BLaER1 treated with 17β-estradiol and CSF1 and Interleukin-3, amounts not matched to agents 10 nM and 100 nM (cell line): ENCODE data around the gene WWOX.

Source experiments
- H3K27ac ChIP-seq, 11 experiments: shearing (Covaris generic); formaldehyde crosslinking; 2 replicates each; pipeline ENCODE4 v1.8.1; 2022
- H3K27me3 ChIP-seq, 11 experiments: shearing (Covaris generic); formaldehyde crosslinking; 2 replicates each; pipeline ENCODE4 v1.8.1; 2022
- H3K36me3 ChIP-seq, 11 experiments: shearing (Covaris generic); formaldehyde crosslinking; 2 replicates each; pipeline ENCODE4 v1.8.1; 2022
- H3K4me1 ChIP-seq, 10 experiments: shearing (Covaris generic); formaldehyde crosslinking; 2 replicates each; pipeline ENCODE4 v1.8.1; 2022
- H3K4me2 ChIP-seq, 11 experiments: shearing (Covaris generic); formaldehyde crosslinking; 2 replicates each; pipeline ENCODE4 v1.8.1; 2022
- H3K4me3 ChIP-seq, 10 experiments: shearing (Covaris generic); formaldehyde crosslinking; 2 replicates each; pipeline ENCODE4 v1.8.1; 2022
- H3K9ac ChIP-seq, 11 experiments: shearing (Covaris generic); formaldehyde crosslinking; 2 replicates each; pipeline ENCODE4 v1.8.1; 2022
- H3K9me3 ChIP-seq, 11 experiments: shearing (Covaris generic); formaldehyde crosslinking; replicated peaks in 1 of 11; 2 replicates each; pipeline ENCODE4 v1.8.1; 2022
- H4K20me1 ChIP-seq, 11 experiments: shearing (Covaris generic); formaldehyde crosslinking; 2 replicates each; pipeline ENCODE4 v1.8.1; 2022
- Cebpa-rat ChIP-seq, 11 experiments: shearing (Covaris generic); IDR thresholded peaks; 2 replicates each; pipeline ENCODE4 v1.8.1; 2022

WWOX gene

GRCh38 chr16:79190542-79190941 is 1091.1 kb downstream of the WWOX start:
- no peaks in the 10 kb centered on the region for H4K20me1 ChIP-seq

DNA sequence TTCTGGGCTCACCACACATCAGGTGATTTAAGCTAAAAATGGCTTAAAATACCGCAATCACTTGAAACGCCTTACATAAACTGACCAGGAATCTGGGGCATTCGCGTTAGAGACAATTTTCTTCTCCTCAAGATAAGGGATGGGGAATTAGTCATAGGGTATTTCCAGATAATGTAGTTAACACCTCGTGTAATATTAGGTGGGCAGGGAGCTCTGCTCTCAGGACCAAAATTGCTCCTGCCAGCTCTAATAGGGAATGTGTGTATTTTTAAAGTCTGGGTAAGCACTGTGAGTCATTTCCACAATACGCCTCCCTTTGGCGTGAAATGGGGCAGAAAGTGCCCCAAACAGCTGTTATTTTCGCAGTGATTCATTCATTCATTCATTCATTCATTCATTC is 1092.5 kb downstream of the WWOX start:
- TF ChIP-seq Cebpa-rat (IDR thresholded peaks at IDR 0.05): no peak
- H3K27ac ChIP-seq: no peak overlapping the region
- H3K9me3 ChIP-seq: peaks cover 9 to 19% (median 13%) of the 10 kb centered on the region in 11 experiments; a peak in 13 of 22 replicates

More at GRCh38 chr16:79190542-79190941, 1091.1 kb downstream of the WWOX start:
- Histone ChIP-seq H3K27ac (no peak overlapping the region), H3K4me2 (no peak overlapping the region), H3K4me1 (peaks cover 8 to 12% (median 10%) of the 10 kb centered on the region in 10 experiments; a peak in 19 of 20 replicates), H3K9me3 (peaks cover 9 to 21% (median 13%) of the 10 kb centered on the region in 11 experiments; a peak in 13 of 22 replicates), H3K27me3 (no peaks in the 10 kb centered on the region), H3K36me3 (no peaks in the 10 kb centered on the region), H3K4me3 (no peak overlapping the region), H3K9ac (no peak overlapping the region)
- no peak for TF ChIP-seq Cebpa-rat (IDR thresholded peaks at IDR 0.05)

DNA sequence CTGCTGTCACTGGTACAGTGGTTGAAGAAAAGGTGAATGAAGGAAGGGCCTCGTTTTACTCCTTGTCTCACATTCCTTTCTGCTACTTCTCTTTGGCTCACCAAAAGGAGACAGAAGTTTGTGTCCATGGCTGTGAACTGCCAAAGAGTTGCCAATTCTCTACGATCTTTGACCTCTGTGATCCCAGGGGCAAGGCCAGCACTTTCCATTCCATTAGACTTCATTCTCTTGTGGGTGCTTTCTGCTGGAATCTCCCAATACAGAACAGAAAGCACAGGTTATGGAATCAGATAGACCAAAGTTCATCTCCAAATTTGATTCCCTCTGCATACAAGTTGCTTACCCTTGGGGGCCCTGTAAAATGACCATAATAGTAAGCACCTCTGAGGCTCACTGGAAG is 1093.5 kb downstream of the WWOX start:
- no peaks in the 10 kb centered on the region for H4K20me1 ChIP-seq
- peaks cover 8 to 10% (median 9%) of the 10 kb centered on the region in 11 experiments; a peak in 13 of 22 replicates for H3K9me3 ChIP-seq
- H3K36me3 ChIP-seq: no peaks in the 10 kb centered on the region
- TF ChIP-seq Cebpa-rat (IDR thresholded peaks at IDR 0.05): no peak
- no peaks in the 10 kb centered on the region for H3K27me3 ChIP-seq
- peaks cover 5 to 8% (median 7%) of the 10 kb centered on the region in 10 experiments; a peak in 19 of 20 replicates for H3K4me1 ChIP-seq
- no peak overlapping the region for H3K27ac ChIP-seq
- no peak overlapping the region for H3K4me2 ChIP-seq
- no peak overlapping the region for H3K9ac ChIP-seq
- H3K4me3 ChIP-seq: no peak overlapping the region

More for the DNA sequence above, 1092.5 kb downstream of the WWOX start:
- no peak overlapping the region for H3K4me2 ChIP-seq
- H3K36me3 ChIP-seq: no peaks in the 10 kb centered on the region
- H4K20me1 ChIP-seq: no peaks in the 10 kb centered on the region
- H3K27me3 ChIP-seq: no peaks in the 10 kb centered on the region
- H3K4me1 ChIP-seq: peaks cover 8 to 12% (median 10%) of the 10 kb centered on the region in 10 experiments; a peak in 19 of 20 replicates
- H3K4me3 ChIP-seq: no peak overlapping the region
- no peak overlapping the region for H3K9ac ChIP-seq

DNA sequence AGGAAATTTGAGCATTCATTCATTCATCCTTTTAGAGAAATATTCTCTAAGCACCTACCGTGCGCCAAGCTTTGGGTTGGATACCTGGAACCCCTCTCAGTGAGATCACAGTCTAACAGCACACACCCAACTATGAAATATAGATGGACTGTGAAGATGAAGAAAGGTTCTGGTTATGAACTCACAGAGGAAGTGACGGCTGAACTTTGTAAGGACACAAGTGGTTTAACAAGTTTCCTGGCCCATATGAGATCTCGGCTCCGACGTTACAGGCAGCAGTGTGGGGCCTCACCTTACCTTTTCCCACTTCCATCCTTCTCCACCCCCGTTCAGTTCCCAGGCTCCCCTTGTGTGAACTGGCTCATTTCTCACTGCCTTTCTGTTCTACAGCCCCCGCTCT is 1094.8 kb downstream of the WWOX start:
- Histone ChIP-seq H3K27ac (no peak overlapping the region), H3K4me3 (no peak overlapping the region), H3K4me2 (no peak overlapping the region), H3K36me3 (no peaks in the 10 kb centered on the region), H3K27me3 (no peaks in the 10 kb centered on the region), H3K9ac (no peak overlapping the region), H3K4me1 (no peaks in the 10 kb centered on the region; a peak in 2 of 20 replicates), H3K9me3 (no peaks in the 10 kb centered on the region; a peak in 1 of 22 replicates), H4K20me1 (no peaks in the 10 kb centered on the region)
- no peak for TF ChIP-seq Cebpa-rat (IDR thresholded peaks at IDR 0.05)

- no peak for TF ChIP-seq Cebpa-rat (IDR thresholded peaks at IDR 0.05)
- Histone ChIP-seq H3K4me3 (no peak overlapping the region), H4K20me1 (no peaks in the 10 kb centered on the region), H3K4me2 (no peak overlapping the region), H3K36me3 (no peaks in the 10 kb centered on the region), H3K9me3 (no peaks in the 10 kb centered on the region), H3K9ac (no peak overlapping the region), H3K4me1 (no peaks in the 10 kb centered on the region; a peak in 2 of 20 replicates), H3K27me3 (no peaks in the 10 kb centered on the region), H3K27ac (no peak overlapping the region)
Observed at GRCh38 chr16:79195938-79196337, 1096.5 kb downstream of the WWOX start.

DNA sequence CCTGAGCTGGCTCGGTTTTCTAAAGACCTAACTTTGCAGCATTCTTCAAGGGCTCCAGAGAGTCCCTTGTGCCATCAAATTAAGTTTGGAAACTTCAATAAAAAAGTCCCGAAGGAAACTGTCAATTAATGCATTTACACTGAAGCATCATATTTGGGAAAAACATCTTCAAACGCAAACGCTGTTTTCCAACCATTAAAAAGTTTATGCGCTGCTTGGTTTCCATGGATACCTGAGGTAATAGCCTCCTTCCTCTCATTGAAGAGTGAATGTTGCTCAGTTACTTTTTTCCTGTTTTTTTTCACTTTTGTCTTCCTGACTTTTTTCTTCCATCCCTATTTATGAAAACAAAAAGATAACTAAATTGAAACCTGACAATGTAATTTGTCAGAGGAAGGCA is 1102.0 kb downstream of the WWOX start:
- no peak overlapping the region for H3K27ac ChIP-seq
- no peak for TF ChIP-seq Cebpa-rat (IDR thresholded peaks at IDR 0.05)

DNA sequence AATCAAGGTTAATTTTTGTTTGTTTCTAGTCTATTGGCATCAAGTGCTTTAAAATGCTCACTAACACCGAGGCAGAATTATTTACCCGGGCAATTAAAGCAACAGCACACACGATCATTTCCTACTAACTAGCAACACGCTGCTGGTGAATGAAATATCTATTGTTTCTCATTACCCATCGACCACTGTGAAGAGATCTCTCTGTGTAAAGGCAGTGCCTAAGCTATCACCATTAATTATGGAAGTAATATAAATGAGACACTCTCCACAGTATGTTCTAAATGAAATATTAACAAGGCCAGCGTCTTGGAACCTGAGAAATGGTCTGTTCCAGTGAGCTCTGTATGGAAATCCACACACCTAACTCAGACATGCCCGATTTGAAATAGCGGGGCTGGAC is 1103.5 kb downstream of the WWOX start:
- TF ChIP-seq Cebpa-rat (IDR thresholded peaks at IDR 0.05): no peak
- Histone ChIP-seq H3K27me3 (no peaks in the 10 kb centered on the region), H3K9me3 (no peaks in the 10 kb centered on the region), H3K9ac (no peak overlapping the region), H3K4me2 (no peak overlapping the region), H3K27ac (no peak overlapping the region), H4K20me1 (no peaks in the 10 kb centered on the region), H3K4me1 (no peaks in the 10 kb centered on the region), H3K4me3 (no peak overlapping the region), H3K36me3 (no peaks in the 10 kb centered on the region)

More for the DNA sequence above, 1102.0 kb downstream of the WWOX start:
- H3K4me1 ChIP-seq: no peaks in the 10 kb centered on the region
- H4K20me1 ChIP-seq: no peaks in the 10 kb centered on the region
- H3K9ac ChIP-seq: no peak overlapping the region
- no peaks in the 10 kb centered on the region for H3K36me3 ChIP-seq
- no peaks in the 10 kb centered on the region for H3K27me3 ChIP-seq
- no peaks in the 10 kb centered on the region for H3K9me3 ChIP-seq
- H3K4me2 ChIP-seq: no peak overlapping the region
- H3K4me3 ChIP-seq: no peak overlapping the region

DNA sequence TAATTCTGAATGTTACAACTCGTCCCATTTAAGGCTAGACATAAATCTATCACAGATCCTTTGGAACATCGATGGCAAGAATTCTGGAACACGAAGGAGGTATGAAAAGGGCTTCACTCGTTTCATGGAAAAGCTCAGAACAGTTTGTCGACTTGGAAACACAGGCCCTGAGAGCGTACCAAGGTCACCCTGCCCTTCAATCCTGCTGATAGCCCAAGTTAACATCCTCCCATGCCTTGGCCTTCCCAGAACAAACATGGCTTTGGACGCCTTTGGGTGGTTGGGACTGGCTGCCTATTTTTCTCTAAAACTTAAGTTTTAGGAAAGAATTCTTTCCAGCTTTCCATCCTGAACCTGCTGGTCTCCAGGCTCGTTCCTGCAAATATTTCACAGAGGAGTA is 1105.0 kb downstream of the WWOX start:
- H3K9me3 ChIP-seq: no peaks in the 10 kb centered on the region
- no peak overlapping the region for H3K4me3 ChIP-seq
- no peak overlapping the region for H3K27ac ChIP-seq
- no peaks in the 10 kb centered on the region for H3K36me3 ChIP-seq
- H3K4me1 ChIP-seq: no peaks in the 10 kb centered on the region
- no peak overlapping the region for H3K4me2 ChIP-seq
- H3K9ac ChIP-seq: no peak overlapping the region
- H3K27me3 ChIP-seq: no peaks in the 10 kb centered on the region
- no peak for TF ChIP-seq Cebpa-rat (IDR thresholded peaks at IDR 0.05)
- H4K20me1 ChIP-seq: no peaks in the 10 kb centered on the region

DNA sequence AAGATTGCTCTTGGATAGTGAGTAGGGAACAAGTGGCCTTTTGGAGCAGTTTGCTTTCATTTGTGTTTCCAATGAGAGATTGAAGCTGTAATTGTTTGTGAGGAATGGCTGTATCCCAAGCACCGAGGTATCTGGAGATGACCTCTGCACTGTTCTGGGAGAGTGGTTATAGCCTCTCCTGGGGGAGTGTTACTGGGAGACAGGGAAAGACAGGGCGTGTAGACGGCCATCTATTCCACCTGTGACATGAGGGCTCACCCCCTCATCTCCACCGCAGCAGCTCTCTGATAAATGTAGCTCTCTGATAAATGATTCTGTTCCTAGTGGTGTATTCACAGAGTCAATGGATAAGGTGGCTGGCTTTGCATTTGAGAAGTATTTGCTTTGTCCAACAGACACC is 1107.4 kb downstream of the WWOX start:
- H3K9me3 ChIP-seq: no peaks in the 10 kb centered on the region
- no peak overlapping the region for H3K4me2 ChIP-seq
- H3K36me3 ChIP-seq: no peaks in the 10 kb centered on the region
- H3K9ac ChIP-seq: no peak overlapping the region
- no peak for TF ChIP-seq Cebpa-rat (IDR thresholded peaks at IDR 0.05)
- H3K27me3 ChIP-seq: no peaks in the 10 kb centered on the region
- H3K4me3 ChIP-seq: no peak overlapping the region
- no peaks in the 10 kb centered on the region for H3K4me1 ChIP-seq
- no peak overlapping the region for H3K27ac ChIP-seq
- no peaks in the 10 kb centered on the region for H4K20me1 ChIP-seq

- no peak overlapping the region for H3K27ac ChIP-seq
- H3K9ac ChIP-seq: no peak overlapping the region
- no peak for TF ChIP-seq Cebpa-rat (IDR thresholded peaks at IDR 0.05)
- peaks cover 0 to 7% (median 0%) of the 10 kb centered on the region in 11 experiments; a peak in 3 of 22 replicates for H3K9me3 ChIP-seq
- H3K4me1 ChIP-seq: peaks cover 0 to 9% (median 8%) of the 10 kb centered on the region in 10 experiments; a peak in 11 of 20 replicates
- no peaks in the 10 kb centered on the region for H3K36me3 ChIP-seq
- no peak overlapping the region for H3K4me3 ChIP-seq
- no peaks in the 10 kb centered on the region for H4K20me1 ChIP-seq
- no peaks in the 10 kb centered on the region for H3K27me3 ChIP-seq
- no peak overlapping the region for H3K4me2 ChIP-seq
Observed at GRCh38 chr16:79209308-79209707, 1109.9 kb downstream of the WWOX start.
